Measurements from ENCODE around the gene PID1. TPM values are rescaled to one million over a fixed set of nuclear protein-coding genes. Genes with fewer than 3 reads are reported as not detected.

PID1 gene
- total and polyA plus RNA-seq, 2 donors (not counting 1 experiment from before 2014, with no cell fraction given) = 0.10 TPM; not detected in 1

- H2AFZ ChIP-seq (ENCODE audit: insufficient read depth, low read depth, low read length, poor library complexity, severe bottlenecking) = no peak overlapping the region
- no peak for DNase-seq
- H3K36me3 ChIP-seq (replicated peaks in 1 of 2; ENCODE audit: control extremely low read depth in 1 of 2, control insufficient read depth in 1 of 2, extremely low read depth in 1 of 2, insufficient read depth in 2 of 2, low read length in 1 of 2) = no peaks in the 10 kb centered on the region
- Mint-ChIP-seq H3K9me3 (ENCODE audit: insufficient read depth) (peaks cover under 1% of the 10 kb centered on the region), H3K27ac (no peak overlapping the region), H3K27me3 (no peaks in the 10 kb centered on the region), H3K4me3 (no peak overlapping the region), H3K4me1 (no peaks in the 10 kb centered on the region)
- no peak for ATAC-seq (ENCODE audit: low read depth)
- no peak overlapping the region for H3K4me3 ChIP-seq (ENCODE audit: control extremely low read depth in 1 of 5, extremely low read depth in 1 of 5, insufficient read depth in 1 of 5, low read depth in 2 of 5, low read length in 4 of 5)
- H3K27me3 ChIP-seq (replicated peaks in 1 of 4; ENCODE audit: control extremely low read depth in 1 of 4, control insufficient read depth in 3 of 4, insufficient read depth in 4 of 4, low read length in 3 of 4) = no peaks in the 10 kb centered on the region
- no peak overlapping the region for H3K9ac ChIP-seq (ENCODE audit: low read length)
- no peaks in the 10 kb centered on the region for H3K79me2 ChIP-seq (ENCODE audit: control insufficient read depth, insufficient read depth, low read length)
- CTCF ChIA-PET = interaction anchor here (0.7 kb wide), 1 partner anchor 18 kb away, joined by 3 read pairs; no protein-coding TSS in a partner anchor
- no peak overlapping the region for H3K4me2 ChIP-seq (replicated peaks; ENCODE audit: low read depth, low read length, poor library complexity, severe bottlenecking)
- H3K9me3 ChIP-seq (ENCODE audit: control extremely low read depth in 1 of 3, control insufficient read depth in 2 of 3, insufficient read depth in 1 of 3, low read length in 2 of 3) = no peaks in the 10 kb centered on the region
- H3K27ac ChIP-seq (ENCODE audit: low read length in 2 of 2) = no peak overlapping the region
- H4K20me1 ChIP-seq (ENCODE audit: control insufficient read depth, insufficient read depth, low read length, poor library complexity, severe bottlenecking) = no peaks in the 10 kb centered on the region
- WGBS (ENCODE audit: insufficient coverage) = 20% methylated on average over 1 of the region's 7 CpGs
- TF ChIP-seq, protein P1, sequence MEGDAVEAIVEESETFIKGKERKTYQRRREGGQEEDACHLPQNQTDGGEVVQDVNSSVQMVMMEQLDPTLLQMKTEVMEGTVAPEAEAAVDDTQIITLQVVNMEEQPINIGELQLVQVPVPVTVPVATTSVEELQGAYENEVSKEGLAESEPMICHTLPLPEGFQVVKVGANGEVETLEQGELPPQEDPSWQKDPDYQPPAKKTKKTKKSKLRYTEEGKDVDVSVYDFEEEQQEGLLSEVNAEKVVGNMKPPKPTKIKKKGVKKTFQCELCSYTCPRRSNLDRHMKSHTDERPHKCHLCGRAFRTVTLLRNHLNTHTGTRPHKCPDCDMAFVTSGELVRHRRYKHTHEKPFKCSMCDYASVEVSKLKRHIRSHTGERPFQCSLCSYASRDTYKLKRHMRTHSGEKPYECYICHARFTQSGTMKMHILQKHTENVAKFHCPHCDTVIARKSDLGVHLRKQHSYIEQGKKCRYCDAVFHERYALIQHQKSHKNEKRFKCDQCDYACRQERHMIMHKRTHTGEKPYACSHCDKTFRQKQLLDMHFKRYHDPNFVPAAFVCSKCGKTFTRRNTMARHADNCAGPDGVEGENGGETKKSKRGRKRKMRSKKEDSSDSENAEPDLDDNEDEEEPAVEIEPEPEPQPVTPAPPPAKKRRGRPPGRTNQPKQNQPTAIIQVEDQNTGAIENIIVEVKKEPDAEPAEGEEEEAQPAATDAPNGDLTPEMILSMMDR (IDR thresholded peaks at IDR 0.05) = no peak
- TF ChIP-seq EZH2 (IDR thresholded peaks at IDR 0.05; ENCODE audit: borderline replicate concordance, insufficient read depth, low read depth, low read length, poor library complexity, severe bottlenecking) = no peak
- POLR2A ChIA-PET = no interaction called here
- intact Hi-C loops (cut with micrococcal nuclease) = no loop called here
- H3K4me1 ChIP-seq (ENCODE audit: control insufficient read depth in 2 of 2, insufficient read depth in 2 of 2, low read length in 2 of 2) = no peaks in the 10 kb centered on the region
Observed at GRCh38 chr2:229104974-229105387, 166.1 kb downstream of the PID1 start.

GRCh38 chr2:229104025-229104424 is 167.1 kb downstream of the PID1 start:
- POLR2A ChIA-PET = no interaction called here

More at GRCh38 chr2:229104025-229104424, 167.1 kb downstream of the PID1 start:
- Mint-ChIP-seq H3K9me3 (ENCODE audit: insufficient read depth) (peaks cover 2% of the 10 kb centered on the region), H3K27ac (no peak overlapping the region), H3K4me1 (no peaks in the 10 kb centered on the region), H3K4me3 (no peak overlapping the region), H3K27me3 (no peaks in the 10 kb centered on the region)
- DNase-seq = no peak
- no CpG with 5 or more reads among the region's 3 CpGs for WGBS (ENCODE audit: insufficient coverage)
- CTCF ChIA-PET = interaction anchor here (0.7 kb wide), 1 partner anchor 19 kb away, joined by 3 read pairs; no protein-coding TSS in a partner anchor
- intact Hi-C loops (cut with micrococcal nuclease) = no loop called here
- Histone ChIP-seq H3K36me3 (replicated peaks in 1 of 2; ENCODE audit: control extremely low read depth in 1 of 2, control insufficient read depth in 1 of 2, extremely low read depth in 1 of 2, insufficient read depth in 2 of 2, low read length in 1 of 2) (no peaks in the 10 kb centered on the region), H3K27ac (ENCODE audit: low read length in 2 of 2) (no peak overlapping the region), H3K9me3 (ENCODE audit: control extremely low read depth in 1 of 3, control insufficient read depth in 2 of 3, insufficient read depth in 1 of 3, low read length in 2 of 3) (no peaks in the 10 kb centered on the region), H4K20me1 (ENCODE audit: control insufficient read depth, insufficient read depth, low read length, poor library complexity, severe bottlenecking) (no peaks in the 10 kb centered on the region), H2AFZ (ENCODE audit: insufficient read depth, low read depth, low read length, poor library complexity, severe bottlenecking) (no peak overlapping the region), H3K27me3 (replicated peaks in 1 of 4; ENCODE audit: control extremely low read depth in 1 of 4, control insufficient read depth in 3 of 4, insufficient read depth in 4 of 4, low read length in 3 of 4) (no peaks in the 10 kb centered on the region), H3K9ac (ENCODE audit: low read length) (no peak overlapping the region), H3K4me1 (ENCODE audit: control insufficient read depth in 2 of 2, insufficient read depth in 2 of 2, low read length in 2 of 2) (no peaks in the 10 kb centered on the region), H3K4me2 (replicated peaks; ENCODE audit: low read depth, low read length, poor library complexity, severe bottlenecking) (no peak overlapping the region), H3K79me2 (ENCODE audit: control insufficient read depth, insufficient read depth, low read length) (no peaks in the 10 kb centered on the region), H3K4me3 (ENCODE audit: control extremely low read depth in 1 of 5, extremely low read depth in 1 of 5, insufficient read depth in 1 of 5, low read depth in 2 of 5, low read length in 4 of 5) (no peak overlapping the region)
- TF ChIP-seq, protein P1 (IDR thresholded peaks at IDR 0.05) = no peak
- TF ChIP-seq EZH2 (IDR thresholded peaks at IDR 0.05; ENCODE audit: borderline replicate concordance, insufficient read depth, low read depth, low read length, poor library complexity, severe bottlenecking) = no peak
- no peak for ATAC-seq (ENCODE audit: low read depth)
